Placental pericyte (primary cell): Measurements from ENCODE around the gene PEAK1. TPM values are rescaled to one million over a fixed set of nuclear protein-coding genes. Genes with fewer than 3 reads are reported as not detected.

ENCODE experiments used
- total RNA-seq: library from RNA; depleted of rRNA; stranded (reverse); fragments of >200 nt; gene quantifications from 2 replicates; pipeline ENCODE4 v1.2.3, GENCODE V29; 2012

Gene PEAK1
- total RNA-seq = 53.0 and 69.8 TPM in 2 replicates

GRCh38 chr15:77419836-77420609 lies at the start of gene PEAK1:
Gene PEAK1, minus strand, starts transcription at chr15:77420104. Its CDS starts 238,178 bp downstream, at chr15:77181926.

GRCh38 chr15:77420610-77421369 lies 886 bp upstream of the PEAK1 start, which contains the start of gene HMG20A:
Gene HMG20A, plus strand, starts transcription at chr15:77420888. Its CDS starts 37,520 bp downstream, at chr15:77458408.

DNA sequence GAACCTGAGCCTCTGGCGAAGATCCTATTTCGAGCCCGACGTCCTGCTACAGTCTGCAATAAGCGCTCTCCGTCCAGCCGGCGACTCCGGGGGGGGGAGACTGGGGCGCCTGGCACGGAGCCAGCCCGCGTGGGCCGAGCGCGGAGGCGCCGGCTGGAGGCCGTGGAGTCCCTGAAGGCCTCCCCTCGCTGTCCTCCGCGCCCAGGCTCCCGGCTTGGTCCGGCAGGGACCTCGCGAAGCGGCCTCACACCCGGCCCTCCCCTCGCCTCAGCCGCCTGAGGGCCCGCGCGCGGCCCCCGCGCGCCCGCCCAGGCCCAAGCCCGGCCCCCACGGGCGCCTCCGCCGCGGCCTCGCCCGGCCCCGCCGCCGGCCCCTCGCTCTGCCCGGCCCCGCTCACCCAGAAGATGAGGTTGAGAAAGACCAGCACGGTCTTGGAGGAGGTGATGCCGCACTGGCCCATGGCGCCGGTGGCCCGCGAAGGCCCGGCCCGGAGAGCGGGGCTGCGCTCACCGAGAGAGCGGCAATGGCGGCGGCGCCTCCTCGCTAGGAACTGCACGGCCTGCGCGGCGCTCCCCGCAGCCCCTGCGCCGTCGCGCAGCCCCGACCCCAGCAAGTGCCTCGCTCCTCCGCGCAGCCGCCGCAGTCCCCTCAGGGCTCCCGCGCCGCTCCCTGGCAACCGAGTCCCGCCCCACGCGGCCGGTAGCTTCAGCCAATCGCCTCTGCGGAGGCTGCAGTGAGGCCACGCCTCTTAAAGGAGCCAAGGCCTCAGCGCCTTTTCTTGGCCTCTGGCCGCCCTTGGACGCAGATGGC lies 349.2 kb downstream of the PEAK1 start, which contains the start of gene TSPAN3:
TSPAN3 (minus strand) TSS at position 615 of the 810 bp plus-strand sequence; CDS start at position 460, 155 bp downstream.

Other genes starting within 250 kb of the PEAK1 start
- gene HMG20A, start 784 bp upstream of the PEAK1 start, total RNA-seq = 31.2 and 38.3 TPM in 2 replicates
- not detected in 2 replicates for gene LINGO1, start 212.8 kb upstream of the PEAK1 start, total RNA-seq